CD4-positive, alpha-beta memory T cell (primary cell): ENCODE measurements around the gene CENPM. TPM values are rescaled to one million over a fixed set of nuclear protein-coding genes. Genes with fewer than 3 reads are reported as not detected.
A peak's percentile ranks its signal among the peaks of the same experiment; 100 is the strongest.

ENCODE experiments used
- microRNA-seq: library from miRNA; unstranded; fragments of <30 nt; microRNA quantifications from one replicate; pipeline ENCODE4 v1.2.0, GENCODE V29; 2021; ENCODE audit warnings: borderline replicate concordance, borderline number of aligned reads, borderline microRNAs expressed, mixed read lengths
- polyA plus RNA-seq, 2 donors: library from polyadenylated mRNA; unstranded; fragments of 300-500 nt; fragmentation: Illumina TruSeq; gene quantifications; one replicate each; pipeline ENCODE4 v1.2.3, GENCODE V29; 2021
- total RNA-seq, 2 experiments: library from RNA; stranded (reverse); gene quantifications; one replicate each; pipeline ENCODE4 v1.2.3, GENCODE V29; 2021

The CENPM gene
- total and polyA plus RNA-seq, 4 experiments from 2014 or later = 7.6 to 19.2 (median 13.1) TPM

Small RNAs within 50 kb of the gene (microRNA-seq; reads per million reads assigned to microRNA genes)
- 50.3 reads per million, percentile 59 among the genes with 10 or more reads in this experiment for gene MIR33A

Other genes with a start within 250 kb of the CENPM start
- gene MEI1, start 247.6 kb downstream of the CENPM start, total RNA-seq = 10 to 100 TPM; 79.2 to 79.6 TPM
- gene MEI1, start 247.6 kb downstream of the CENPM start, polyA plus RNA-seq = 100 to 1,000 TPM; 156 to 286 TPM
- 10 to 100 TPM; 23.2 to 27.8 TPM for gene CCDC134, start 146.5 kb downstream of the CENPM start, total RNA-seq
- gene CCDC134, start 146.5 kb downstream of the CENPM start, polyA plus RNA-seq = 1 to 10 TPM; 1.2 to 2.7 TPM
- gene SREBF2, start 114.0 kb downstream of the CENPM start, total RNA-seq = 100 to 1,000 TPM; 109 to 112 TPM
- gene SREBF2, start 114.0 kb downstream of the CENPM start, polyA plus RNA-seq = 10 to 100 TPM; 14.5 to 23.6 TPM
- not detected for gene SHISA8, start 32.1 kb downstream of the CENPM start, total RNA-seq
- not detected for gene SHISA8, start 32.1 kb downstream of the CENPM start, polyA plus RNA-seq
- 10 to 100 TPM; 14.3 to 14.8 TPM for gene TNFRSF13C, start 20.3 kb downstream of the CENPM start, total RNA-seq
- gene TNFRSF13C, start 20.3 kb downstream of the CENPM start, polyA plus RNA-seq = 1 to 10 TPM in 1 of 2 donors, under 1 TPM in 1; 0.37 to 1.4 TPM
- under 1 TPM; 0.36 to 0.81 TPM for gene SEPTIN3, start 22.3 kb upstream of the CENPM start, total RNA-seq
- not detected for gene SEPTIN3, start 22.3 kb upstream of the CENPM start, polyA plus RNA-seq
- gene WBP2NL, start 51.6 kb upstream of the CENPM start, total RNA-seq = 1 to 10 TPM; 3.5 to 5.4 TPM
- under 1 TPM; 0.49 to 0.59 TPM for gene WBP2NL, start 51.6 kb upstream of the CENPM start, polyA plus RNA-seq
- 10 to 100 TPM; 13.9 to 14.5 TPM for gene NAGA, start 123.7 kb upstream of the CENPM start, total RNA-seq
- gene NAGA, start 123.7 kb upstream of the CENPM start, polyA plus RNA-seq = 10 to 100 TPM; 18.0 to 25.4 TPM
- gene PHETA2, start 127.1 kb upstream of the CENPM start, total RNA-seq = 1 to 10 TPM; 1.7 to 1.9 TPM
- 1 to 10 TPM in 1 of 2 donors, under 1 TPM in 1; 0.69 to 1.6 TPM for gene PHETA2, start 127.1 kb upstream of the CENPM start, polyA plus RNA-seq
- gene SMDT1, start 132.5 kb upstream of the CENPM start, total RNA-seq = 100 to 1,000 TPM; 101 to 105 TPM
- 100 to 1,000 TPM; 172 to 279 TPM for gene SMDT1, start 132.5 kb upstream of the CENPM start, polyA plus RNA-seq
- 10 to 100 TPM; 42.1 to 44.4 TPM for gene NDUFA6, start 143.6 kb upstream of the CENPM start, total RNA-seq
- gene NDUFA6, start 143.6 kb upstream of the CENPM start, polyA plus RNA-seq = 100 to 1,000 TPM; 137 to 153 TPM
- 10 to 100 TPM in 1 of 2 experiments, 1 to 10 TPM in 1; 8.8 to 10.7 TPM for gene CYP2D6, start 183.7 kb upstream of the CENPM start, total RNA-seq
- under 1 TPM in 1 of 2 donors, not detected in 1; 0.23 TPM for gene CYP2D6, start 183.7 kb upstream of the CENPM start, polyA plus RNA-seq